Limb (tissue), 2 donors: Measurements from ENCODE around the gene MLX.
A peak's percentile ranks its signal among the peaks of the same experiment; 100 is the strongest.
"Not testable (repeated sequence)": the region's sequence is repeated elsewhere in the genome, so short reads cannot be mapped to it uniquely, and the experiment has no call there.

Experiments
- DNase-seq, 2 donors: peaks; one replicate each; pipeline ENCODE4 v3.0.0-alpha.2; 2016; ENCODE audit errors: extremely low spot score in 2 of 2

MLX gene

DNA sequence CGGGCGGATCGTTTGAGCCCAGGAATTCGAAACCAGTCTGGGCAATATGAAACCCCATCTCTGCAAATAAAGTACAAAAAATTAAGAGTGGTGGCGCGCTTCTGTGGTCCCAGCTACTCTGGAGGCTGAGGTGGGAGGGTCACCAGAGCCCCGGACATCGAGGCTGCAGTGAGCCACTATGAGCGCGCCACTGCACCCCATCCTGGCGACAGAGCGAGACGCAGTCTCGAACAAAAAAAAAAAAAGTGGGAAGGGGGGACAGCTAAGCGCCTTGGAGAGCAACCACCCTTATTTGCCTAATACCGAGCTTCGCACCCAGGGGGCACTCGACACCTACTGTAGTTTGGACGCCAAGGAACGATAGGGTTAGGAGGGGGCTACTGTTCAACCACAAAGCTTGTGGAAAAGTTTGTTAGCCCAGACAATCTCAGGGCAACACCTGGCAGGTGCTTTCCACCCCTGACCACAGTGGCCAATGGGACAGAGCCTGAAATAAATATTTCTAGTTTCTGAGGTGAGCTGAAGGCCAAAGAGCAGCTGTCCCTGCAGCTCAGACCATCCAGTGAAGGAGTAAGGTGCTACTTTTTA is 11.5 kb downstream of the MLX start:
- peak; percentile 79 to 85 for DNase-seq

GRCh38 chr17:42579794-42580551 is 13.1 kb downstream of the MLX start:
- DNase-seq = no peak

DNA sequence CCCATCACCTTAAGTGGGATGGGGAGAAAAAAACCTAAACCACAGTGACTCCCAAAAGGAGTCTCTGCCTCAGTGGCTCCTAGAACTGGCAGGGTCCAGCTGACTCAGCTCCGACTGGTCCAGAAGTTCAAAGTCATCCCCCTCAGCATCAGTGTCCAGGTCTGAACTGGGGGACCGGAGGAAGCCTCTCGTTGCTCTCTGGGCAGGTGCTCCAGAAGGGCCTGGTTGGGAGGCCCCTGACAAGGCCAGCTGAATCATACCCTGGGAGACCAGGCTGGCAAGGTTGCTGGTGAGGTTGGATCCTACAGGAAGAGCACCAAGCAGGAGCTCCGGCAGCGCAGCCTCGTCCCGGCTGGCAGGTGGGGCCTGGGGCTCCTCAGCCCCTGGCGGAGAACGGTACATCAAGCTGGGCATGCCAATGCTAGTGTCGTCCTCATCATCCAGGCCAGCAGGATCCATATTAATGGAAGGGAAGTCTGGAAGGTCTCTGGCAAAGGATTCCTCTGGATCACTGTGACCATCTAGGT is 14.9 kb downstream of the MLX start:
- no peak for DNase-seq

GRCh38 chr17:42584880-42585279 is 18.0 kb downstream of the MLX start:
- no peak for DNase-seq

DNA sequence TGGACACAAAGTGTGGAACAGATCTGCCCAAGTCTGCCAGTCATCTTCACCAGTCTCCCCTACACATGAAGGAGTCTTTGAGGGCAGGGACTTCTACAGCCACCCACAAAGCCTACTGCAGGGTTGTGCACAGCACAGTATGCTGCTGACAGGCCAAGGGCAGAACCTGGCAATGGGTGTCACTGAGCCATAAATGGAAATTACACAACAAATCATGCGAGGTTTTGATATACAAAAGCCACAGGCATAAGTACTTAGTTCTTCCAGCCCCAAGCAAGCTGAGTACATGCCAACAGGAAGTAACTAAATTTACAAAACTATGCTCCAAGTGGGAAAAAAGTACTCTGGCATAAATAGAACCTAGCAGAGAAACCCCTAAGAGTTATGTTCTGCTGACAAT is 18.5 kb downstream of the MLX start:
- no peak for DNase-seq

- DNase-seq = no peak
Observed at GRCh38 chr17:42586514-42587230, 19.8 kb downstream of the MLX start.

DNA sequence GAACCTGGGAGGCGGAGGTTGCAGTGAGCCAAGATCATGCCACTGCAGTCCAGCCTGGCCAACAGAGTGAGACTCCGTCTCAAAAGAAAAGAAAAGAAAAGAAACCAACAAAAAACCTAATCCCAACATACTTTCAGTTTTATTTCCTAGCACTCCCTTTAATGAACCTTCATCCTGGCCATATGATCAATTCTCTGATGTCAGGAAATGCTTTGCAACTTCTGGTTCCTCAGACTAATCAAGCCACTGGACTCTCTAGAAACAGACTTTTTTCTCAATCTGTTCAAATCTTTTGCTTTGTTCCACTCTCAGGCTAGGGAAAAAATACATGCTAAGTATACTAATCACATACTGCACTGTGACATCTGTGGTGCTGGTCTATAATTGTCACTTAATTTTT is 24.0 kb downstream of the MLX start:
- DNase-seq = no peak

DNA sequence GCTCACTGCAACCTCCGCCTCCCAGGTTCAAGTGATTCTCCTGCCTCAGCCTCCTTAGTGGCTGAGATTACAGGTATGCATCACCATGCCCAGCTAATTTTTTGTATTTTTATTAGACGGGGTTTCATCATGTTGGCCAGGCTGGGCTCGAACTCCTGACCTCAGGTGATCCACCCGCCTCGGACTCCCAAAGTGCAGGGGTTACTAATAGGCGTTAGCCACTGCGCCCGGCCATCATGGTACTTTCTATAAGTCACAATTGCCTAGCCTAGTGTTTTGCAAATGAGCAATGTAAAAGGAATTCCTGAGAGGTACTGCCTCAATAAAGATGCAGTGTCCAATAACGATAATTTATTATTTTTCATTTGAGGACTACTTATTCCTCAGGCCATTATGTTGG is 24.5 kb downstream of the MLX start:
- no peak for DNase-seq

- no peak for DNase-seq
Observed at GRCh38 chr17:42596386-42596785, 29.5 kb downstream of the MLX start.

DNA sequence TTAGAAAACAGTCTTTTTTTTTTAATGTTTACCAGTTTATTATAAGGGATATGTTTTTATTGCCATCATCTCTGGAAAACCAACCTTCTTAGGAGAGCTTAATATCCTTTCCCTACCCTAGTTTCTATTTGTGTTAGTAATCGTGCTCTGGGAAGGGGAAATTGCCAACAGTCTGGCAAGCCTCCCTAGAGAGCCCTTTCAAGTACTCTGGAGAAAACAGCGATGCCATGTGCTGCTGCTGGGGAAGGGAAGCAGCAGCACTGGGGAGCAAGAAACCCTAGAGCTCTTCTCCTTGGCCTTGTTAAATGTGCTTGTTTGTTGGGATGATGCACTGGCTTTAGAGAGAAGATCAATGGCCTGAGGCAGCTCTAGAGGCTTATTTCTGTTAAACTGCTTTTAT is 32.0 kb downstream of the MLX start:
- DNase-seq = no peak

- no peak for DNase-seq
Observed at GRCh38 chr17:42603318-42603717, 36.4 kb downstream of the MLX start.

- no peak for DNase-seq
Observed at GRCh38 chr17:42607769-42608168, 40.9 kb downstream of the MLX start.

DNA sequence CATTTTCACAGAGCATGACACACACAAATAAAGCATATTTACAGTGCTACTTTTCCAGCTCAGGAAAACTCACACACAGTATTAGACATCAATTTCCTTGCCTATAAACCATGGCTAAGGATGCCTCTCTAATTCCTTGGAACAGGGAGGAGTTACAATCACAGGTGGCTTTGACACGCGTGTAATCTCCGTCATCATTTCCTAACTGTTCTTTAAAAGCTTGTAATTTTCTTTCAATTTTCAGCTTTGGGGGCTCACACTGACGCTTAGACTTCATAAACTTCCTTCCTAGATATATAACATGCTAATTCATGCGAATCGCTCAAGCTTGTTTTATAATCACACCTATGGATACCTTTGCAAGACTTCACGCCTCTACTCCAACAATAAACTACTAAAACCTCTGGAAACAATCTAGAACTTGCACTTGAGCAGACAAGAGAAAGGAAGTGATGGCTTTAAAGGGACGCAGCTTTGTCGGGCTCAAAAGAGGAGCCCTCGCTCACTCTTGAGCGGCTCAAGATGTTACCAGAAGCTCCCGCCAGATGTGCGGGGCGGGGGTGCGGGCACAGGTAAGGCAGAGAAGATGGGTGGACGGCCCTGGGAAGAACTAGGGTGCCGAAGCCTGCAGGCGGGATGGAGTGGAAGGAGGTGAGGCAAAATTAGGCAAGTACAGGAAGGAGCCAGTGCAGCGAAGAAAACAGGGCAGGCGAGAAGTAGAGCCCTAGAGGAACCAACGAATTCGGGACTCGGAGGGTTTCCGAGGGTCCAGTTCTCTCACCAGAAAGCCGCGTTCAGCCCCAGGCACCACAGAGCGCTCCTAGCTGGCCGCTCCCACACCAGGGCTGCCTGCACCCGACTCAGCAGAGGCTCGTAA is 41.6 kb downstream of the MLX start:
- DNase-seq = no peak

DNA sequence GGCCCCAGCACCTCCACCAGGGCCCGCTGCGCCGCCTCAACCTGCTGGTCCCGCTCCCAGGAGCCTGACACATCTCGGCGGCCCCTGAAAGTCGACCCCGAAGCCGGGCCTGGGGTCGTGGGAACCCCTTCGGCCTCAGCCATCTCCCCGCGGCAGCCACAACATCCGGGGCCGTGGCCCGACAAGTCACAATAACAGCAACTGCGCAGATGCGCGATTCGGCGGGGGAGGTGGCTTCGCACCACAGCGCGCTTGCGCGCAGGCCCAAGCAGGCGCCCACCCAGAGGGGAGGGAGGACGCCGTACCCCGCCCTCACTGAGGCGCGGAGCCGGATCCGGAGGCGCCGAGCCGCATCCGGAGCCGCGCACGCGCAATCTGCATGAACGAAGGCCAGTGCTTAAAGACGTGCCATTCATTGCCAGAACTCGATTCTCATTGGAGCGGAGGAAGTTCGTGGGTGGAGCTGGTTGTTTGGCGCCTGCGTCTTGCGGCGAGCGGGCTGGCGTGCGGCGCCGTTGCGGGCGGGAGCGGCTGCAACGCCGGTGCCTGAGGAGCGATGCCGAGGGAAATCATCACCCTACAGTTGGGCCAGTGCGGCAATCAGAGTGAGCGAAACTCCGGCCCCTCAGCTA is 42.4 kb downstream of the MLX start, which contains the start of the genes RETREG3 and TUBG1:
TSS of gene RETREG3 (minus strand) at position 193 of the 632 bp plus-strand sequence. CDS start at position 143, 50 bp downstream.
TSS of gene TUBG1 (plus strand) at position 502 of the 632 bp plus-strand sequence. CDS start at position 557, 55 bp downstream.
- peak; percentile 99 for DNase-seq

GRCh38 chr17:42609814-42610801 is 43.2 kb downstream of the MLX start:
- DNase-seq = not testable (repeated sequence)

- DNase-seq = no peak
Observed at GRCh38 chr17:42612013-42612412, 45.1 kb downstream of the MLX start.

DNA sequence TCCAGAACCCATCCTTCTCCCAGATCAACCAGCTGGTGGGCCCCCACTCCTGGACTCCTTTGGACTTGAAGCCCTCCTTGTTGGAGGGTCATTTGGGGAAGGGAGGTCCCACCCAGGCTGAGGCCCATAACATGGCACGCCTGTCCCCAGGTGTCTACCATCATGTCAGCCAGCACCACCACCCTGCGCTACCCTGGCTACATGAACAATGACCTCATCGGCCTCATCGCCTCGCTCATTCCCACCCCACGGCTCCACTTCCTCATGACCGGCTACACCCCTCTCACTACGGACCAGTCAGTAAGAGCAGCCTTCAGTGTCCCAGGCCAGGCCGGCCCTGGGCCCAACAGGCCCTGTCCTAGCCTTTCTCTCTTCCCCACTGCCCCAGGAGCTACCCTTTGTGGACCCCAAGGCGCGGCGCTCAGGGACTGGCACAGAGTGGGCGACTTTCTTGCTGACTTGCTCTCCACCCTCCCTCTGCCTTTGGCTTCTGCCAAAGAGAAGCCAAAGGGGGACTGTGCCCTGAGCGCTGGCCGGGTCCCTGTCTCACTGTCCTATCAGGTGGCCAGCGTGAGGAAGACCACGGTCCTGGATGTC is 46.9 kb downstream of the MLX start:
- DNase-seq = no peak

- no peak for DNase-seq
Observed at GRCh38 chr17:42617956-42618431, 51.1 kb downstream of the MLX start.
